Measurements from ENCODE around the gene GMPPB.
"Not testable (repeated sequence)": the region's sequence is repeated elsewhere in the genome, so short reads cannot be mapped to it uniquely, and the experiment has no call there.

DNA sequence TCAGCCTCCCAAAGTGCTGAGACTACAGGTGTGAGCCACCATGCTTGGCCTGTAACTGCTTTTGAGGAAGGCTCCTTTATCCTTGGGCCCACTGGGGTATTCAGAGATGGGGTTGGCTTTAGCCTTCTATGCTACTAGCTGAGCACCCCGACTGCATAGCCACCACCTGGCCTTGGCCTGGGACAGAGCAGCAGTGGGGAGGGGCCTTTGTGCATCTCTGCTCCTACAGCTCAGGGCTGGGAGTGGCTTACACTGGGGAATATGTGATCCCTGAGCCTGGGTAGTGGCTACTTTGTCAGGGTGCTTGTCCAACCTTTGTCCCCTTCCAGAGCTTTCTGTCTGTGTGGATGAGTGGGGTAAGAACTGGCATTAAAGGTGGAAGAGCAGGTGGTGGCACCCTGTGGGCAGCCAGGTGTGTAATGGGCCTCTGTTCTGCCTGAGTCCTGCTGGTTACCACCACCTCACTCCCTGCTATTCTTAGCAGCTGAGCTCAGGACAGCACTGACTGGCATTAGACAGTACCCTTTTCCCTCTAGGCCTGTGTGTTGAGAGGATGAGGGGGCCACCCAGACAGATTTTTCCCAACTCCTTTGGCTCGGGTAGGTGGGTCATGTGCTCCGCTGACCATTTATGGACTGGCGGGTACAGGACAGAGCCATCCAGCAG lies 28.3 kb downstream of the GMPPB start:
- TF ChIP-seq, protein P1, sequence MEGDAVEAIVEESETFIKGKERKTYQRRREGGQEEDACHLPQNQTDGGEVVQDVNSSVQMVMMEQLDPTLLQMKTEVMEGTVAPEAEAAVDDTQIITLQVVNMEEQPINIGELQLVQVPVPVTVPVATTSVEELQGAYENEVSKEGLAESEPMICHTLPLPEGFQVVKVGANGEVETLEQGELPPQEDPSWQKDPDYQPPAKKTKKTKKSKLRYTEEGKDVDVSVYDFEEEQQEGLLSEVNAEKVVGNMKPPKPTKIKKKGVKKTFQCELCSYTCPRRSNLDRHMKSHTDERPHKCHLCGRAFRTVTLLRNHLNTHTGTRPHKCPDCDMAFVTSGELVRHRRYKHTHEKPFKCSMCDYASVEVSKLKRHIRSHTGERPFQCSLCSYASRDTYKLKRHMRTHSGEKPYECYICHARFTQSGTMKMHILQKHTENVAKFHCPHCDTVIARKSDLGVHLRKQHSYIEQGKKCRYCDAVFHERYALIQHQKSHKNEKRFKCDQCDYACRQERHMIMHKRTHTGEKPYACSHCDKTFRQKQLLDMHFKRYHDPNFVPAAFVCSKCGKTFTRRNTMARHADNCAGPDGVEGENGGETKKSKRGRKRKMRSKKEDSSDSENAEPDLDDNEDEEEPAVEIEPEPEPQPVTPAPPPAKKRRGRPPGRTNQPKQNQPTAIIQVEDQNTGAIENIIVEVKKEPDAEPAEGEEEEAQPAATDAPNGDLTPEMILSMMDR (IDR thresholded peaks at IDR 0.05; ENCODE audit: insufficient read depth, low read length), result not testable (repeated sequence)
- TF ChIP-seq, protein P2, sequence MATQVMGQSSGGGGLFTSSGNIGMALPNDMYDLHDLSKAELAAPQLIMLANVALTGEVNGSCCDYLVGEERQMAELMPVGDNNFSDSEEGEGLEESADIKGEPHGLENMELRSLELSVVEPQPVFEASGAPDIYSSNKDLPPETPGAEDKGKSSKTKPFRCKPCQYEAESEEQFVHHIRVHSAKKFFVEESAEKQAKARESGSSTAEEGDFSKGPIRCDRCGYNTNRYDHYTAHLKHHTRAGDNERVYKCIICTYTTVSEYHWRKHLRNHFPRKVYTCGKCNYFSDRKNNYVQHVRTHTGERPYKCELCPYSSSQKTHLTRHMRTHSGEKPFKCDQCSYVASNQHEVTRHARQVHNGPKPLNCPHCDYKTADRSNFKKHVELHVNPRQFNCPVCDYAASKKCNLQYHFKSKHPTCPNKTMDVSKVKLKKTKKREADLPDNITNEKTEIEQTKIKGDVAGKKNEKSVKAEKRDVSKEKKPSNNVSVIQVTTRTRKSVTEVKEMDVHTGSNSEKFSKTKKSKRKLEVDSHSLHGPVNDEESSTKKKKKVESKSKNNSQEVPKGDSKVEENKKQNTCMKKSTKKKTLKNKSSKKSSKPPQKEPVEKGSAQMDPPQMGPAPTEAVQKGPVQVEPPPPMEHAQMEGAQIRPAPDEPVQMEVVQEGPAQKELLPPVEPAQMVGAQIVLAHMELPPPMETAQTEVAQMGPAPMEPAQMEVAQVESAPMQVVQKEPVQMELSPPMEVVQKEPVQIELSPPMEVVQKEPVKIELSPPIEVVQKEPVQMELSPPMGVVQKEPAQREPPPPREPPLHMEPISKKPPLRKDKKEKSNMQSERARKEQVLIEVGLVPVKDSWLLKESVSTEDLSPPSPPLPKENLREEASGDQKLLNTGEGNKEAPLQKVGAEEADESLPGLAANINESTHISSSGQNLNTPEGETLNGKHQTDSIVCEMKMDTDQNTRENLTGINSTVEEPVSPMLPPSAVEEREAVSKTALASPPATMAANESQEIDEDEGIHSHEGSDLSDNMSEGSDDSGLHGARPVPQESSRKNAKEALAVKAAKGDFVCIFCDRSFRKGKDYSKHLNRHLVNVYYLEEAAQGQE (IDR thresholded peaks at IDR 0.05; ENCODE audit: insufficient replicate concordance, low read depth), result not testable (repeated sequence)
